SU-DHL-6 (cell line): Measurements from ENCODE around the gene SYNGR4.

Experiments used
- H2AFZ ChIP-seq: fragments of 200-600 bp; sonication (generic); 2 replicates; pipeline ENCODE4 v1.6.1; 2014; ENCODE audit warnings: low read depth, mild to moderate bottlenecking, moderate library complexity, mixed read lengths, antibody characterized with exemption, low read length; ENCODE audit not compliant: severe bottlenecking
- H3F3A ChIP-seq: fragments of 200-600 bp; shearing (Covaris generic); 2 replicates; pipeline ENCODE4 v1.6.0; 2016; ENCODE audit warnings: antibody characterized with exemption, mild to moderate bottlenecking; ENCODE audit not compliant: insufficient read depth
- H3K27ac ChIP-seq: fragments of 200-600 bp; sonication (generic); 2 replicates; pipeline ENCODE4 v1.5.1; 2016; ENCODE audit warnings: low read depth, mild to moderate bottlenecking, low read length, moderate library complexity, mixed read lengths
- H3K27me3 ChIP-seq: fragments of 200-600 bp; sonication (generic), shearing (Covaris generic); 2 replicates; pipeline ENCODE4 v1.6.0; 2014; ENCODE audit warnings: mild to moderate bottlenecking, low read length
- H3K36me3 ChIP-seq: fragments of 200-600 bp; sonication (generic); 2 replicates; pipeline ENCODE4 v1.6.1; 2014; ENCODE audit warnings: mild to moderate bottlenecking, low read length, mixed read lengths
- H3K4me2 ChIP-seq: fragments of 300-600, 200-600 bp; shearing (Covaris generic), sonication (generic); 2 replicates; pipeline ENCODE4 v1.6.0; 2014; ENCODE audit warnings: low read length, low read depth, mild to moderate bottlenecking; ENCODE audit not compliant: poor library complexity, severe bottlenecking
- H3K4me3 ChIP-seq: fragments of 200-600 bp; sonication (generic); 2 replicates; pipeline ENCODE4 v1.5.1; 2014; ENCODE audit warnings: antibody characterized with exemption, low read length, mild to moderate bottlenecking, mixed read lengths; ENCODE audit not compliant: insufficient read depth, poor library complexity, severe bottlenecking
- H3K79me2 ChIP-seq: fragments of 200-600 bp; sonication (generic); 2 replicates; pipeline ENCODE4 v1.6.1; 2014; ENCODE audit warnings: mild to moderate bottlenecking, low read length, moderate library complexity; ENCODE audit not compliant: insufficient read depth
- H3K9ac ChIP-seq: fragments of 200-600 bp; sonication (generic); 2 replicates; pipeline ENCODE4 v1.7.0; 2014; ENCODE audit warnings: mild to moderate bottlenecking, low read length
- H3K9me2 ChIP-seq: fragments of 200-600 bp; sonication (generic); replicated peaks from 2 replicates; pipeline ENCODE4 v1.6.1; 2014; ENCODE audit warnings: low read length; ENCODE audit not compliant: insufficient read depth
- H3K9me3 ChIP-seq: fragments of 200-600 bp; sonication (generic); 2 replicates; pipeline ENCODE4 v1.6.1; 2014; ENCODE audit warnings: low read length, mixed read lengths; ENCODE audit not compliant: insufficient read depth
- H4K20me1 ChIP-seq: fragments of 200-600 bp; sonication (generic); 2 replicates; pipeline ENCODE4 v1.6.1; 2014; ENCODE audit warnings: low read depth, mild to moderate bottlenecking, antibody characterized with exemption, low read length, moderate library complexity, mixed read lengths
- CTCF ChIP-seq: fragments of 200-600 bp; sonication (generic); IDR thresholded peaks from one replicate; pipeline ENCODE4 v1.5.1; 2017; ENCODE audit warnings: antibody characterized with exemption, mild to moderate bottlenecking, low read length, moderate library complexity; ENCODE audit not compliant: insufficient read depth, poor library complexity, severe bottlenecking
- EZH2phosphoT487 ChIP-seq: fragments of 200-600 bp; sonication (generic), shearing (Covaris generic); conservative IDR thresholded peaks from 2 replicates; pipeline ENCODE4 v1.6.1; 2018; ENCODE audit warnings: mild to moderate bottlenecking, antibody characterized with exemption, low read length, moderate library complexity, mixed read lengths

Gene SYNGR4

GRCh38 chr19:48340995-48341394 is 23.2 kb upstream of the SYNGR4 start:
- H3K4me3 ChIP-seq, result no peak overlapping the region

GRCh38 chr19:48341515-48342413 is 22.4 kb upstream of the SYNGR4 start:
- H3K27ac ChIP-seq, result no peak overlapping the region
- H4K20me1 ChIP-seq, result no peaks in the 10 kb centered on the region
- no peaks in the 10 kb centered on the region for H3K79me2 ChIP-seq
- no peak overlapping the region for H2AFZ ChIP-seq
- no peaks in the 10 kb centered on the region for H3K36me3 ChIP-seq
- H3K9me2 ChIP-seq, result no peaks in the 10 kb centered on the region
- H3K9me3 ChIP-seq, result no peaks in the 10 kb centered on the region
- no peaks in the 10 kb centered on the region for H3K27me3 ChIP-seq
- H3K9ac ChIP-seq, result no peak overlapping the region
- no peaks in the 10 kb centered on the region; the same call in 1 of the 2 replicates for H3F3A ChIP-seq
- TF ChIP-seq EZH2phosphoT487 (no peak), CTCF (no peak)
- H3K4me2 ChIP-seq, result no peak overlapping the region
- no peak overlapping the region for H3K4me3 ChIP-seq

More at GRCh38 chr19:48340995-48341394, 23.2 kb upstream of the SYNGR4 start:
- Histone ChIP-seq H3K27ac (no peak overlapping the region), H3K79me2 (no peaks in the 10 kb centered on the region), H3K27me3 (no peaks in the 10 kb centered on the region), H3K36me3 (no peaks in the 10 kb centered on the region), H3F3A (no peaks in the 10 kb centered on the region; the same call in 1 of the 2 replicates), H3K9ac (no peak overlapping the region), H3K9me3 (no peaks in the 10 kb centered on the region), H2AFZ (no peak overlapping the region), H3K4me2 (no peak overlapping the region), H3K9me2 (no peaks in the 10 kb centered on the region), H4K20me1 (no peaks in the 10 kb centered on the region)
- no peak for TF ChIP-seq EZH2phosphoT487
- TF ChIP-seq CTCF, result no peak

- Histone ChIP-seq H2AFZ (no peak overlapping the region), H3K9ac (no peak overlapping the region), H3K4me3 (no peak overlapping the region), H3K27me3 (no peaks in the 10 kb centered on the region), H3K9me2 (no peaks in the 10 kb centered on the region), H3K4me2 (no peak overlapping the region), H3F3A (no peaks in the 10 kb centered on the region; the same call in 1 of the 2 replicates), H4K20me1 (no peaks in the 10 kb centered on the region), H3K9me3 (no peaks in the 10 kb centered on the region), H3K27ac (no peak overlapping the region), H3K36me3 (no peaks in the 10 kb centered on the region), H3K79me2 (no peaks in the 10 kb centered on the region)
- TF ChIP-seq EZH2phosphoT487 (no peak), CTCF (no peak)
Measured at GRCh38 chr19:48342414-48342738, 21.8 kb upstream of the SYNGR4 start.
